H9 (cell line): ENCODE results near the gene MYMK. TPM values are rescaled to one million over a fixed set of nuclear protein-coding genes. Genes with fewer than 3 reads are reported as not detected.

Experiments used
- DNase-seq: peaks from one replicate; pipeline ENCODE4 v3.0.0-alpha.2; 2017
- H2AFZ ChIP-seq: one replicate; pipeline ENCODE4 v1.6.1; 2013; ENCODE audit warnings: mild to moderate bottlenecking, low read length, control low read depth, moderate library complexity
- H2AK5ac ChIP-seq: 2 replicates; pipeline ENCODE4 v1.6.1; 2013; ENCODE audit warnings: low read length, control low read depth, mixed read lengths; ENCODE audit not compliant: insufficient read length
- H2BK120ac ChIP-seq: one replicate; pipeline ENCODE4 v1.6.1; 2013; ENCODE audit warnings: low read depth, mild to moderate bottlenecking, low read length, control low read depth, inconsistent platforms; ENCODE audit not compliant: poor library complexity, severe bottlenecking
- H2BK12ac ChIP-seq: 2 replicates; pipeline ENCODE4 v1.6.1; 2013; ENCODE audit warnings: low read length, control low read depth, mixed read lengths, low read depth; ENCODE audit not compliant: insufficient read length
- H2BK15ac ChIP-seq: 2 replicates; pipeline ENCODE4 v1.6.1; 2013; ENCODE audit warnings: low read depth, low read length, control low read depth
- H2BK20ac ChIP-seq: one replicate; pipeline ENCODE4 v1.6.1; 2013; ENCODE audit warnings: low read depth, mild to moderate bottlenecking, low read length, control low read depth, inconsistent platforms; ENCODE audit not compliant: poor library complexity, severe bottlenecking
- H2BK5ac ChIP-seq: 2 replicates; pipeline ENCODE4 v1.6.1; 2013; ENCODE audit warnings: low read length, control low read depth, mixed read lengths; ENCODE audit not compliant: insufficient read length
- H3K14ac ChIP-seq: 2 replicates; pipeline ENCODE4 v1.6.1; 2013; ENCODE audit warnings: low read length, control low read depth; ENCODE audit not compliant: insufficient read depth
- H3K18ac ChIP-seq: 2 replicates; pipeline ENCODE4 v1.6.1; 2013; ENCODE audit warnings: low read depth, mild to moderate bottlenecking, mixed read lengths, low read length, control low read depth; ENCODE audit not compliant: insufficient read length
- H3K23ac ChIP-seq: 2 replicates; pipeline ENCODE4 v1.6.1; 2013; ENCODE audit warnings: low read length, control low read depth, mixed read lengths, low read depth; ENCODE audit not compliant: insufficient read length
- H3K23me2 ChIP-seq: 2 replicates; pipeline ENCODE4 v1.6.1; 2013; ENCODE audit warnings: low read depth, mild to moderate bottlenecking, mixed read lengths, low read length, control low read depth; ENCODE audit not compliant: insufficient read length, poor library complexity, severe bottlenecking
- H3K27ac ChIP-seq: 2 replicates; pipeline ENCODE4 v1.5.1; 2013; ENCODE audit warnings: low read length, control low read depth, mixed read lengths, low read depth; ENCODE audit not compliant: insufficient read length
- H3K27me3 ChIP-seq: 2 replicates; pipeline ENCODE4 v1.6.1; 2013; ENCODE audit warnings: low read length, control low read depth, inconsistent platforms; ENCODE audit not compliant: insufficient read depth
- H3K4ac ChIP-seq: 2 replicates; pipeline ENCODE4 v1.6.1; 2013; ENCODE audit warnings: low read depth, mild to moderate bottlenecking, control low read depth, inconsistent platforms, low read length, moderate library complexity
- H3K4me1 ChIP-seq: 2 replicates; pipeline ENCODE4 v1.6.1; 2013; ENCODE audit warnings: low read length, control low read depth, inconsistent platforms; ENCODE audit not compliant: insufficient read depth
- H3K4me2 ChIP-seq: 2 replicates; pipeline ENCODE4 v1.6.1; 2013; ENCODE audit warnings: low read length, control low read depth, mixed read lengths; ENCODE audit not compliant: insufficient read length, insufficient read depth
- H3K56ac ChIP-seq: 2 replicates; pipeline ENCODE4 v1.6.1; 2013; ENCODE audit warnings: low read depth, mild to moderate bottlenecking, mixed read lengths, low read length, control low read depth; ENCODE audit not compliant: insufficient read length
- H3K79me1 ChIP-seq: 2 replicates; pipeline ENCODE4 v1.6.1; 2013; ENCODE audit warnings: low read depth, mild to moderate bottlenecking, moderate library complexity, low read length, control low read depth, inconsistent platforms; ENCODE audit not compliant: insufficient read depth, poor library complexity, severe bottlenecking
- H3K79me2 ChIP-seq: 2 replicates; pipeline ENCODE4 v1.6.1; 2013; ENCODE audit warnings: low read length, control low read depth, inconsistent platforms; ENCODE audit not compliant: insufficient read depth
- H3K9ac ChIP-seq: 2 replicates; pipeline ENCODE4 v1.6.1; 2013; ENCODE audit warnings: low read length, control low read depth, mixed read lengths; ENCODE audit not compliant: insufficient read length; ENCODE audit errors: extremely low read depth
- H3K9me3 ChIP-seq: one replicate; pipeline ENCODE4 v1.6.1; 2013; ENCODE audit warnings: low read depth, low read length, inconsistent platforms; ENCODE audit not compliant: control insufficient read depth
- H3T11ph ChIP-seq: one replicate; pipeline ENCODE4 v1.6.1; 2013; ENCODE audit warnings: mild to moderate bottlenecking, low read length, control low read depth, inconsistent platforms
- H4K20me1 ChIP-seq: one replicate; pipeline ENCODE4 v1.6.1; 2013; ENCODE audit not compliant: control insufficient read depth, insufficient read length, insufficient read depth
- H4K5ac ChIP-seq: 2 replicates; pipeline ENCODE4 v1.6.1; 2013; ENCODE audit warnings: low read depth, mild to moderate bottlenecking, mixed read lengths, low read length, control low read depth; ENCODE audit not compliant: insufficient read length
- H4K8ac ChIP-seq: replicated peaks from 2 replicates; pipeline ENCODE4 v1.6.1; 2013; ENCODE audit warnings: low read length, control low read depth, mixed read lengths, low read depth; ENCODE audit not compliant: insufficient read length
- H4K91ac ChIP-seq: 2 replicates; pipeline ENCODE4 v1.6.1; 2013; ENCODE audit warnings: low read depth, mild to moderate bottlenecking, moderate library complexity, mixed read lengths, low read length, control low read depth; ENCODE audit not compliant: insufficient read length
- H3K27ac Mint-ChIP-seq, 3 experiments: 2 replicates in 2 of 3; 3 replicates in 1 of 3; pipeline ENCODE4 v1.8.0; 2020 to 2021; ENCODE audit warnings: mixed read lengths in 3 of 3, mild to moderate bottlenecking in 1 of 3, moderate library complexity in 1 of 3
- H3K27me3 Mint-ChIP-seq: 2 replicates; pipeline ENCODE4 v1.8.0; 2021; ENCODE audit warnings: low read depth, mild to moderate bottlenecking, moderate library complexity, mixed read lengths
- H3K36me3 Mint-ChIP-seq, 3 experiments: 2 replicates in 2 of 3; 3 replicates in 1 of 3; pipeline ENCODE4 v1.8.0; 2020 to 2021; ENCODE audit warnings: low read depth in 3 of 3, mixed read lengths in 3 of 3; ENCODE audit not compliant: insufficient read depth in 1 of 3
- H3K4me1 Mint-ChIP-seq, 2 experiments: 2 replicates each; pipeline ENCODE4 v1.8.0; 2020; ENCODE audit warnings: mixed read lengths in 2 of 2
- H3K4me3 Mint-ChIP-seq, 2 experiments: 2 replicates in 1 of 2; 3 replicates in 1 of 2; pipeline ENCODE4 v1.8.0; 2020 to 2021; ENCODE audit warnings: mild to moderate bottlenecking in 2 of 2, mixed read lengths in 2 of 2, moderate library complexity in 1 of 2
- H3K9me3 Mint-ChIP-seq, 2 experiments: 2 replicates in 1 of 2; 3 replicates in 1 of 2; pipeline ENCODE4 v1.8.0; 2020; ENCODE audit warnings: mild to moderate bottlenecking in 2 of 2, mixed read lengths in 2 of 2, moderate library complexity in 1 of 2
- WGBS: extraction: QIAGEN DNeasy Blood & Tissue Kit; methylation state at CpG from one replicate; pipeline ENCODE4 v1.1.7; 2013; ENCODE audit warnings: missing lambda C conversion rate, low lambda C conversion rate, mixed read lengths; ENCODE audit not compliant: insufficient read length; ENCODE audit errors: extremely low coverage; 5-methylcytosine and 5-hydroxymethylcytosine counted together
- total RNA-seq: library from RNA; stranded (reverse); gene quantifications from 2 replicates; pipeline ENCODE4 v1.2.1, GENCODE V29; 2021
- TF ChIP-seq, protein P1 (sequence below): fragments of 200-600 bp; sonication (generic); conservative IDR thresholded peaks from 3 replicates; pipeline ENCODE4 v1.8.0; 2021; ENCODE audit warnings: antibody characterized with exemption, mild to moderate bottlenecking

MYMK gene
- total RNA-seq, 1 experiment from 2014 or later = not detected

GRCh38 chr9:133511607-133512006, 13.2 kb downstream of the MYMK start:
- H3T11ph ChIP-seq = no peak overlapping the region
- peaks cover 2% of the 10 kb centered on the region; the same call in 1 of the 2 replicates for H3K4me1 ChIP-seq
- no peaks in the 10 kb centered on the region for H3K9me3 ChIP-seq
- Mint-ChIP-seq H3K4me3 (no peak overlapping the region), H3K9me3 (no peaks in the 10 kb centered on the region), H3K27ac (no peak overlapping the region), H3K27me3 (peaks cover 15% of the 10 kb centered on the region), H3K36me3 (no peaks in the 10 kb centered on the region), H3K4me1 (peaks cover 8 to 17% of the 10 kb centered on the region in 2 experiments)
- no peak overlapping the region for H2AFZ ChIP-seq
- H3K79me2 ChIP-seq = no peaks in the 10 kb centered on the region
- H3K27ac ChIP-seq = no peak overlapping the region
- no peak overlapping the region for H3K4me2 ChIP-seq
- no peak overlapping the region for H2AK5ac ChIP-seq
- no peak overlapping the region for H2BK15ac ChIP-seq
- no peak overlapping the region for H3K4ac ChIP-seq
- no peak overlapping the region for H2BK5ac ChIP-seq
- no peak overlapping the region for H2BK120ac ChIP-seq
- no peak overlapping the region for H3K9ac ChIP-seq
- H4K20me1 ChIP-seq = peaks cover 3% of the 10 kb centered on the region
- no peak overlapping the region for H4K91ac ChIP-seq
- H3K56ac ChIP-seq = no peak overlapping the region
- no peak overlapping the region for H4K5ac ChIP-seq
- H2BK12ac ChIP-seq = no peak overlapping the region
- WGBS = 80% methylated on average over 1 of the region's 10 CpGs
- no peak overlapping the region for H3K18ac ChIP-seq
- H3K14ac ChIP-seq = no peak overlapping the region
- H3K23ac ChIP-seq = no peak overlapping the region
- no peaks in the 10 kb centered on the region for H3K23me2 ChIP-seq
- TF ChIP-seq, protein P1, sequence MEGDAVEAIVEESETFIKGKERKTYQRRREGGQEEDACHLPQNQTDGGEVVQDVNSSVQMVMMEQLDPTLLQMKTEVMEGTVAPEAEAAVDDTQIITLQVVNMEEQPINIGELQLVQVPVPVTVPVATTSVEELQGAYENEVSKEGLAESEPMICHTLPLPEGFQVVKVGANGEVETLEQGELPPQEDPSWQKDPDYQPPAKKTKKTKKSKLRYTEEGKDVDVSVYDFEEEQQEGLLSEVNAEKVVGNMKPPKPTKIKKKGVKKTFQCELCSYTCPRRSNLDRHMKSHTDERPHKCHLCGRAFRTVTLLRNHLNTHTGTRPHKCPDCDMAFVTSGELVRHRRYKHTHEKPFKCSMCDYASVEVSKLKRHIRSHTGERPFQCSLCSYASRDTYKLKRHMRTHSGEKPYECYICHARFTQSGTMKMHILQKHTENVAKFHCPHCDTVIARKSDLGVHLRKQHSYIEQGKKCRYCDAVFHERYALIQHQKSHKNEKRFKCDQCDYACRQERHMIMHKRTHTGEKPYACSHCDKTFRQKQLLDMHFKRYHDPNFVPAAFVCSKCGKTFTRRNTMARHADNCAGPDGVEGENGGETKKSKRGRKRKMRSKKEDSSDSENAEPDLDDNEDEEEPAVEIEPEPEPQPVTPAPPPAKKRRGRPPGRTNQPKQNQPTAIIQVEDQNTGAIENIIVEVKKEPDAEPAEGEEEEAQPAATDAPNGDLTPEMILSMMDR = no peak
- no peaks in the 10 kb centered on the region for H3K27me3 ChIP-seq
- H3K79me1 ChIP-seq = no peaks in the 10 kb centered on the region
- no peak overlapping the region for H2BK20ac ChIP-seq
- no peak for DNase-seq
- H4K8ac ChIP-seq = no peak overlapping the region
